Measurements from ENCODE around the gene USP21. TPM values are rescaled to one million over a fixed set of nuclear protein-coding genes. Genes with fewer than 3 reads are reported as not detected.

Gene USP21
- total and polyA plus RNA-seq, 9 of the 15 experiments (the other 6 are each of a cell fraction or from before 2014, with no cell fraction given) = 4.9 to 52.4 (median 21.6) TPM

DNA sequence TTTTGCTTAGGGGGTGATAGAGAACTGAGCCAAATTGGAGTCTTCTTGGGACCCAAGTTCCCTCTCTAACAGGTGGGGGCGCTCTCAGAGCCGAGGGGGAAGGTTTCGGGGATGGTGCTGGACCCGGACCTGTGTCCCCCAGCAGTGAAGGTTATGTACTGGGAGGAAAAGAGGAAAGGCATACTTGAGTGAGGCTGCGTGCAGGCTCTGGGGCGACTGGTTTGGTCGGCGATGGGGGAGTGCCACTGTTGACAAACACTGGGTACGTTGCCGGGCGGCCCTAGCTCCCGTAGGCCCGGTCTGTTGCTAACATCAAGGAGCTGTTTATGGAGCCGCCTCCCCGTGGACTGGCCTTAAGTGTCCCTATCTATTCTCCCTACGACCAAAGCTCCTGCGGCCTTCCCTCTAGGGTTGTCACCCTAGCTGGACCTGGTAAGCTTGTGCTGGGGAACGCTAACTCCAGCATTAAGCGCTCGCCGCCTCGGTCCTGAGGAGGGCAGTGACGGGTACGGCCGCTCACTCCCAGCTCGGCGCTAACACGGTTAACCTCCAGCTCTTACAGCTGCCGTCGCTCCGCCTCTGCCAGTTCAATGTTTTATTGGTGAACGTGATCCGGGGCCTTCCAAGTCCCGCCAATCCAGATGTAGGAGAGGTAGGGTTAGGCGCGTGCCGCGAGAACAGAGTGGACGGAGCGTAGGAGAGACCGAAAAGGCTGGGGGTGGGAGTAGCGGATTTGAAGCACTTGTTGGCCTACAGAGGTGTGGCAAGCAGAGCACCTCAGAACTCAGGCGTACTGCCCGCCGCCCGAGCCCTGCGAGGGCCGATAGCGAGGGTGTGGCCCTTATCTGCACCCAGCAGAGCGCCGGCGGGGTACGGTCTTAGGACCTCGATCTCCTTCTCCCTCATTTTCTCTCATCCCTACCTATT, 6.7 kb downstream of the USP21 start, which contains the start of gene PPOX:
Gene PPOX, plus strand, starts transcription at position 685 of the 927 bp plus-strand sequence. CDS start 422 bp downstream, outside the sequence.
- Histone ChIP-seq H3K36me3 (ENCODE audit: control insufficient read depth, insufficient read depth, low read length) (peaks cover 70% of the 10 kb centered on the region), H3K4me1 (replicated peaks in 1 of 2; ENCODE audit: control insufficient read depth in 2 of 2, insufficient read depth in 2 of 2, low read length in 2 of 2) (peaks cover 54 to 70% of the 10 kb centered on the region in 2 experiments), H3K9me1 (ENCODE audit: control insufficient read depth, insufficient read depth, low read length) (no peaks in the 10 kb centered on the region), H3K9ac (ENCODE audit: insufficient read depth in 1 of 2, low read depth in 2 of 2, low read length in 2 of 2) (peak within 1 kb of the TSS; percentile 86 to 97), H3K4me2 (ENCODE audit: insufficient read depth, low read length) (peak within 1 kb of the TSS; percentile 95), H3K4me3 (peak within 1 kb of the TSS; percentile 55), H3K9me3 (replicated peaks; ENCODE audit: control insufficient read depth, insufficient read depth, low read depth, low read length) (no peaks in the 10 kb centered on the region), H3K27ac (ENCODE audit: extremely low read depth, low read depth, low read length) (peak within 1 kb of the TSS; percentile 83), H4K20me1 (replicated peaks; ENCODE audit: control insufficient read depth, insufficient read depth, low read length) (no peaks in the 10 kb centered on the region), H2AFZ (ENCODE audit: low read depth, low read length) (peak within 1 kb of the TSS; percentile 73), H3K79me2 (ENCODE audit: control insufficient read depth, insufficient read depth, low read length) (peaks cover 57% of the 10 kb centered on the region), H3K27me3 (ENCODE audit: control insufficient read depth in 2 of 2, insufficient read depth in 2 of 2, low read length in 2 of 2) (no peaks in the 10 kb centered on the region)
- in situ Hi-C loops (cut with MboI) = no loop called here
- POLR2A ChIA-PET = interaction anchor here (0.5 to 4.7 kb wide), 16 partner anchors 8 to 1403 kb away, joined by 3 to 33 read pairs (median 4); partner anchors contain the start of genes B4GALT3, DEDD, F11R and NDUFS2
- peak; percentile 91 to 99 (median 93) for DNase-seq (ENCODE audit: extremely low read depth in 1 of 4, low spot score in 3 of 4)
- peak; percentile 93 for ATAC-seq
- TSS peak; percentile 79 for BruUV-seq (replicated peaks)
- CTCF ChIA-PET (ENCODE audit: low intra/inter-chr PET ratio) = interaction anchor here (1.0 to 1.3 kb wide), 2 partner anchors 176 to 208 kb away, joined by 4 to 6 read pairs; no protein-coding TSS in a partner anchor
- FAIRE-seq = peak; percentile 99
- intact Hi-C loops (cut with micrococcal nuclease) = loop anchor here (1.0 to 5.0 kb wide), 3 partner anchors 11 to 47 kb away; partner anchors contain the start of genes B4GALT3, DEDD, NIT1 and PFDN2
- 2% methylated on average over 46 of the region's 54 CpGs for WGBS (ENCODE audit: insufficient coverage, low coverage, missing lambda C conversion rate)
- TF ChIP-seq, protein P1, sequence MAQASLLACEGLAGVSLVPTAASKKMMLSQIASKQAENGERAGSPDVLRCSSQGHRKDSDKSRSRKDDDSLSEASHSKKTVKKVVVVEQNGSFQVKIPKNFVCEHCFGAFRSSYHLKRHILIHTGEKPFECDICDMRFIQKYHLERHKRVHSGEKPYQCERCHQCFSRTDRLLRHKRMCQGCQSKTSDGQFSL (CRISPR knock-in tag; IDR thresholded peaks at IDR 0.05) = peak; percentile 63; the same call in 1 of the 2 replicates
- TF ChIP-seq, protein P1 (tag; IDR thresholded peaks at IDR 0.05) = peak in 1 of 2 experiments; percentile 45; a peak in 1 of 4 replicates
- TF ChIP-seq KLF1 (tag; IDR thresholded peaks at IDR 0.05) (peak; percentile 100), NUFIP1 (IDR thresholded peaks at IDR 0.05; ENCODE audit: partially characterized antibody) (no peak), TBP (optimal IDR thresholded peaks at IDR 0.05; ENCODE audit: low read depth, low read length) (peak; percentile 82), ZSCAN29 (IDR thresholded peaks at IDR 0.05) (no peak), SMAD2 (IDR thresholded peaks at IDR 0.05; ENCODE audit: low read depth, low read length) (no peak), XRCC3 (IDR thresholded peaks at IDR 0.05) (no peak), HLTF (IDR thresholded peaks at IDR 0.05) (peak; percentile 62; the same call in 1 of the 2 replicates), RBM39 (optimal IDR thresholded peaks at IDR 0.05; ENCODE audit: low read depth, low read length) (no peak), TRIM24 (IDR thresholded peaks at IDR 0.05) (peak; percentile 79 to 89), ZFP1 (CRISPR knock-in tag; IDR thresholded peaks at IDR 0.05) (0 out of 2 replicates have a peak, but pooled peaks have one; percentile 3), ZNF124 (CRISPR knock-in tag; IDR thresholded peaks at IDR 0.05) (no peak), TAF7 (tag; IDR thresholded peaks at IDR 0.05) (no peak), LCOR (CRISPR knock-in tag; IDR thresholded peaks at IDR 0.05) (peak; percentile 92; the same call in 1 of the 2 replicates), KAT2B (IDR thresholded peaks at IDR 0.05; ENCODE audit: low read depth, low read length) (no peak), ZNF830 (CRISPR knock-in tag; IDR thresholded peaks at IDR 0.05) (no peak), EZH2 (IDR thresholded peaks at IDR 0.05; ENCODE audit: borderline replicate concordance, low read depth, low read length) (0 out of 2 replicates have a peak, but pooled peaks have one; percentile 49)
- TF ChIP-seq, protein P2, sequence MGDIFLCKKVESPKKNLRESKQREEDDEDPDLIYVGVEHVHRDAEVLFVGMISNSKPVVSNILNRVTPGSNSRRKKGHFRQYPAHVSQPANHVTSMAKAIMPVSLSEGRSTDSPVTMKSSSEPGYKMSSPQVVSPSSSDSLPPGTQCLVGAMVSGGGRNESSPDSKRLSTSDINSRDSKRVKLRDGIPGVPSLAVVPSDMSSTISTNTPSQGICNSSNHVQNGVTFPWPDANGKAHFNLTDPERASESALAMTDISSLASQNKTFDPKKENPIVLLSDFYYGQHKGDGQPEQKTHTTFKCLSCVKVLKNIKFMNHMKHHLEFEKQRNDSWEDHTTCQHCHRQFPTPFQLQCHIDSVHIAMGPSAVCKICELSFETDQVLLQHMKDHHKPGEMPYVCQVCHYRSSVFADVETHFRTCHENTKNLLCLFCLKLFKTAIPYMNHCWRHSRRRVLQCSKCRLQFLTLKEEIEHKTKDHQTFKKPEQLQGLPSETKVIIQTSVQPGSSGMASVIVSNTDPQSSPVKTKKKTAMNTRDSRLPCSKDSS (IDR thresholded peaks at IDR 0.05; ENCODE audit: low read depth, partially characterized antibody) = no peak
- TF ChIP-seq, protein P3, sequence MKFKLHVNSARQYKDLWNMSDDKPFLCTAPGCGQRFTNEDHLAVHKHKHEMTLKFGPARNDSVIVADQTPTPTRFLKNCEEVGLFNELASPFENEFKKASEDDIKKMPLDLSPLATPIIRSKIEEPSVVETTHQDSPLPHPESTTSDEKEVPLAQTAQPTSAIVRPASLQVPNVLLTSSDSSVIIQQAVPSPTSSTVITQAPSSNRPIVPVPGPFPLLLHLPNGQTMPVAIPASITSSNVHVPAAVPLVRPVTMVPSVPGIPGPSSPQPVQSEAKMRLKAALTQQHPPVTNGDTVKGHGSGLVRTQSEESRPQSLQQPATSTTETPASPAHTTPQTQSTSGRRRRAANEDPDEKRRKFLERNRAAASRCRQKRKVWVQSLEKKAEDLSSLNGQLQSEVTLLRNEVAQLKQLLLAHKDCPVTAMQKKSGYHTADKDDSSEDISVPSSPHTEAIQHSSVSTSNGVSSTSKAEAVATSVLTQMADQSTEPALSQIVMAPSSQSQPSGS (CRISPR knock-in tag; IDR thresholded peaks at IDR 0.05) = no peak
